Lower lobe of right lung (tissue), 2 donors: ENCODE data around the gene ATAD3C. TPM values are rescaled to one million over a fixed set of nuclear protein-coding genes. Genes with fewer than 3 reads are reported as not detected.
"Not testable (repeated sequence)": the region's sequence is repeated elsewhere in the genome, so short reads cannot be mapped to it uniquely, and the experiment has no call there.

Experiments
- ATAC-seq, 2 donors: fragments of 200-7000 bp; cut with Tn5 transposase; one replicate each; pipeline ENCODE4 v1.9.1; 2020 to 2022; ENCODE audit warnings: mild to moderate bottlenecking in 2 of 2, moderate library complexity in 2 of 2
- DNase-seq: peaks from one replicate; pipeline ENCODE4 v3.0.0-alpha.2; 2020
- H3K27ac ChIP-seq: fragments of 200-600 bp; one replicate; pipeline ENCODE4 v1.8.0; 2022
- H3K27me3 ChIP-seq: fragments of 200-600 bp; one replicate; pipeline ENCODE4 v1.8.0; 2022; ENCODE audit warnings: low read depth
- H3K36me3 ChIP-seq: fragments of 200-600 bp; one replicate; pipeline ENCODE4 v1.8.0; 2022; ENCODE audit warnings: mild to moderate bottlenecking
- H3K4me1 ChIP-seq: fragments of 200-600 bp; one replicate; pipeline ENCODE4 v1.8.0; 2022
- H3K4me3 ChIP-seq: fragments of 200-600 bp; one replicate; pipeline ENCODE4 v1.8.0; 2022; ENCODE audit warnings: mild to moderate bottlenecking
- H3K9me3 ChIP-seq: fragments of 200-600 bp; one replicate; pipeline ENCODE4 v1.8.0; 2022
- CTCF ChIP-seq: fragments of 200-600 bp; IDR thresholded peaks from one replicate; pipeline ENCODE4 v1.8.0; 2022; ENCODE audit warnings: antibody characterized with exemption, mild to moderate bottlenecking
- intact Hi-C: fragments of 100-400 bp; cut with DNase I; formaldehyde crosslinking; loops from one replicate; pipeline ENCODE4 v1.11.0; 2022
- total RNA-seq: library from RNA; stranded (reverse); fragmentation: NEBNext Ultra II Directional; extraction: Animal tissue kit (Norgen Biotek cat#: 25700); gene quantifications from one replicate; pipeline ENCODE4 v1.2.1, GENCODE V29; 2021
- donor health status: DM: no; HTN: yes; CAD: no; lungs with severe emphysema.

Gene ATAD3C
- total RNA-seq, 1 donor from 2014 or later, result 7.8 TPM

- ATAC-seq, result no peak
- Histone ChIP-seq H3K9me3 (no peaks in the 10 kb centered on the region), H3K27ac (no peak overlapping the region), H3K27me3 (no peaks in the 10 kb centered on the region), H3K4me3 (no peak overlapping the region), H3K4me1 (no peaks in the 10 kb centered on the region), H3K36me3 (peaks cover 81% of the 10 kb centered on the region)
- intact Hi-C loops, result no loop called here
- DNase-seq, result no peak
- TF ChIP-seq CTCF, result no peak
These were observed 33.4 kb downstream of the ATAD3C start for GRCh38 chr1:1482856-1483255.

GRCh38 chr1:1483714-1484113 lies 34.2 kb downstream of the ATAD3C start:
- Histone ChIP-seq H3K27me3 (no peaks in the 10 kb centered on the region), H3K9me3 (no peaks in the 10 kb centered on the region), H3K36me3 (peaks cover 83% of the 10 kb centered on the region), H3K4me1 (no peaks in the 10 kb centered on the region), H3K27ac (no peak overlapping the region), H3K4me3 (no peak overlapping the region)
- DNase-seq (no peak), ATAC-seq (no peak)
- intact Hi-C loops, result no loop called here
- no peak for TF ChIP-seq CTCF

- H3K4me3 ChIP-seq, H3K9me3 ChIP-seq, DNase-seq, intact Hi-C loops, H3K27ac ChIP-seq, H3K27me3 ChIP-seq, H3K4me1 ChIP-seq, ATAC-seq: not testable (repeated sequence)
- H3K36me3 ChIP-seq, result peaks cover 85% of the 10 kb centered on the region
These were observed 35.7 kb downstream of the ATAD3C start for GRCh38 chr1:1484976-1485750.

GRCh38 chr1:1485755-1486317 lies 36.3 kb downstream of the ATAD3C start:
- H3K4me1 ChIP-seq, DNase-seq, H3K9me3 ChIP-seq, intact Hi-C loops, ATAC-seq, H3K27ac ChIP-seq, H3K27me3 ChIP-seq, H3K4me3 ChIP-seq: not testable (repeated sequence)
- peaks cover 85% of the 10 kb centered on the region for H3K36me3 ChIP-seq

- peaks cover 84% of the 10 kb centered on the region for H3K36me3 ChIP-seq
- H3K9me3 ChIP-seq, result no peaks in the 10 kb centered on the region
- no peak overlapping the region for H3K4me3 ChIP-seq
- TF ChIP-seq CTCF, result no peak
- no peak overlapping the region for H3K27ac ChIP-seq
- ATAC-seq (no peak), DNase-seq (no peak)
- H3K27me3 ChIP-seq, result no peaks in the 10 kb centered on the region
- intact Hi-C loops, result no loop called here
- no peaks in the 10 kb centered on the region for H3K4me1 ChIP-seq
These were observed 38.2 kb downstream of the ATAD3C start for GRCh38 chr1:1487701-1488100.

GRCh38 chr1:1489231-1489630 lies 39.7 kb downstream of the ATAD3C start:
- Histone ChIP-seq H3K27ac (no peak overlapping the region), H3K4me3 (no peak overlapping the region), H3K4me1 (no peaks in the 10 kb centered on the region), H3K36me3 (peaks cover 69% of the 10 kb centered on the region), H3K9me3 (peaks cover 7% of the 10 kb centered on the region), H3K27me3 (no peaks in the 10 kb centered on the region)
- ATAC-seq (no peak), DNase-seq (no peak)
- no peak for TF ChIP-seq CTCF
- intact Hi-C loops, result no loop called here
